ENCODE data around the gene DNAJC5G.

GRCh38 chr2:27314709-27315108, 39.5 kb downstream of the DNAJC5G start:
- TF ChIP-seq CTCF (IDR thresholded peaks at IDR 0.05; ENCODE audit: insufficient read depth, low read depth, low read length), result no peak
- TF ChIP-seq EZH2 (IDR thresholded peaks at IDR 0.05; ENCODE audit: insufficient read depth, low read length), result no peak

Data from astrocyte (in vitro differentiated cells and primary cell).